HG02759 (cell line): Measurements from ENCODE around the gene TLE3.
"Not testable (repeated sequence)": the region's sequence is repeated elsewhere in the genome, so short reads cannot be mapped to it uniquely, and the experiment has no call there.

Experiments used
- ATAC-seq: cut with Tn5 transposase; IDR thresholded peaks from one replicate; pipeline ENCODE4 v1.9.1; 2021; ENCODE audit warnings: mild to moderate bottlenecking, moderate library complexity; ENCODE audit not compliant: unreplicated experiment

TLE3 gene

DNA sequence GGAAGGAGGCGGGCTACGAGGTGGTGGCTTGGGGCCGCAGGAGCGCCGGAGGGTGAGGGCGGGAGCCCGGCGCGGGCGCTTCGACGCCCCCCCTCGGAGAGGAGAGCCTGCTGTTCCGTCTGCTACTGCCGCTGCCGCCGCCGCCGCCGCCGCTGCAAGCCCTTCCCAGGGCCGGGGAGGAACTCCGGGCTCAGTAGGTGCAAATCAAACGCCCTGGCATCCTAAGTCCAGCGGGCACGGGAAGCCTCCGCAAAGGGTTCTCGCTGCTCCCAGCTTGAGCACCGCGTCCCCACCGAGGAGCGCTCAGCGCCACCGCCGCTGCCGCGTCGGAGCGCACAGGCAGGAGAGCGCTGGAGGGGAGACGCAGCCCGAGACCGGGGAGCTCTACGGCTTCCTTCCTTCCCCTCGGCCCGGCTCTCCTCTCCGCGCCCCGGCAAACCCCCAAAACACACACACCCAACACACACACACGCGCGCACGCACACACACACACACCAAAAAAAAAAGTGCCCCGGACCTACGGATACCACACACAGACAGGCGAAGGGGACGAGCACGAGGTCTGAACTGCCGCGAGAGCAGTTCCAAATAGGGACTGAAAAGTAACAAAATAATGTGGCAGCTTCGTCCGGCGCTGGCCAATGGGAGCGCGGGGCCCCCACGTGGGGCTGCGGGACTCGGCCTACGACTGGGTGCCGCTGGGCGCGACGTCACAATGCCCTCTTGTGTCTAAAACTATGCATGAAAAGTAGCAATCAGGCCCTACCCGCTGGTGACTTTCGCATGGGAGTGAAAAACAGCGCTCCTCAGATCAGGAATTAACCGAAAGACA lies at the start of gene TLE3:
Gene TLE3, minus strand, starts transcription at position 597 of the 832 bp plus-strand sequence. CDS start 1,119 bp downstream, outside the sequence.
- ATAC-seq = peak; percentile 59

- ATAC-seq = no peak
Observed at GRCh38 chr15:70147178-70147760, 49.6 kb upstream of the TLE3 start.

GRCh38 chr15:70146771-70147170 lies 49.1 kb upstream of the TLE3 start:
- ATAC-seq = no peak

DNA sequence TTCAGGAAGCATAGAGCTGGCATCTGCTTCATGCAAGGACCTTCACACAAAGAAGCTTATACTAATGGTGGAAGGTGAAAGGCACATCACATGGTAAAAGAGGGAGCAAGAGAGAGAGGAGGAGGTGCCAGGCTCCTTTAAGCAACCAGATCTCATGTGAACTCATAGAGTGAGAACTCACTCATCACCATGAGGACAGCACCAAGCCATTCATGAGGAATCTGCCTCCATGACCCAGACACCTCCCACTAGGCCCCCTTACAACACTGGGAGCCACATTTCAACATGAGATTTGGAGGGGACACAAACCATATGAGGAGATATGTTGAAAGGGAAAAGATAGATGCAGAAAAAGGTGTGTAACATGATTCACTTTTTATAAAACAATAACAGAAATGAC lies 48.4 kb upstream of the TLE3 start:
- no peak for ATAC-seq

- ATAC-seq = no peak
Observed at GRCh38 chr15:70145261-70145660, 47.5 kb upstream of the TLE3 start.

DNA sequence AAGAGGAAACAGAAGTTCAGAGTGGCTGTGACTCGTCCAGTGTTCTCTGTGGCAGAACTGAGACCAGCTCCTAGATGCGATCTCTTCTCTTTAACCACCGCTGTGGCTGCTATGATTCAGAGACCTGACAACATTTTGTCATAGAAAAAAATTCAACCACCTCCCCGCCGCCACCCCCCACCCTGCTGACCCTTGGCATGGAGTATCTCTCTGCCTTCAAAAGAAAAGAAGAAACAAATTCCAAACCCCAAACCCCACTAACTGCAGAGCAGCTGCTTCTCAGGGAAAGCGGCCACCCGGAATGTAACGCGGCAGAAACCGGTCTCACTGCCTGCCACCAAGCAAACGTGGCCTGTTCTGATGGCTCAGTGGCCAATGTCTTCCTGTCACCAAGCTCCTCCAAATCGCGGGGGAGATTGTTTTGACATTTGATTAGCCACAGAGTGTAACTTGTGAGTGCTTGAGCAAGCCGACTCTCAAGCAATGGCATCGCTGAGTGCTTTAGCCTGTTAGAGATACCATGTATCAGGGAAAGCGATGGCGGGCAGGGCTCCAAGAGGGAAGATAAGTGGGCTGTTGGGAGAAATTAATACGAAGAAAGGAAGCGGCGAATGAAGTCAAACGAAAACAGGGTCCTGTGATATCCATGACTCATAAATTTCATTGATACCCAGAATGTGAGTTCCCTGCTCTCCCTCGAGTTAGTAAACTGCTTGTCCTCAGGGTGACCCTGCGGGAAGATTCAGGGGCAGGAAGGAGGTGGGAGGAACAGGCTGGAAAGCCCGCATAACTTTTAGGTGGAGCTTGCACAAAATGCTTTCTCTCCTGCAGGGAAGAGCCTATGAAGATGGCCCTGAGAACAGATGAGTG lies 44.8 kb upstream of the TLE3 start:
- ATAC-seq = no peak

DNA sequence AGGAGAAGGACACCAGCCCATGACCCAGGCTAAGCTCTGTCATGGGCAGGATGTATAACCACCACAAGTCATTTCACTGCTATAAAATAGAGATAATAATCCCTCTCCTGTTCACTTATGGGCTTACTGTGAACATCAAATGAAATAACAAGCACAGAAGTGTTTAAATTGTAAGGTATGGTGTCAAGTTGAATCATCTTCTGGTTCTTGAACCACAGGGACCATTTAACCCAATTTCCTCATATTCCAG lies 44.3 kb upstream of the TLE3 start:
- no peak for ATAC-seq

DNA sequence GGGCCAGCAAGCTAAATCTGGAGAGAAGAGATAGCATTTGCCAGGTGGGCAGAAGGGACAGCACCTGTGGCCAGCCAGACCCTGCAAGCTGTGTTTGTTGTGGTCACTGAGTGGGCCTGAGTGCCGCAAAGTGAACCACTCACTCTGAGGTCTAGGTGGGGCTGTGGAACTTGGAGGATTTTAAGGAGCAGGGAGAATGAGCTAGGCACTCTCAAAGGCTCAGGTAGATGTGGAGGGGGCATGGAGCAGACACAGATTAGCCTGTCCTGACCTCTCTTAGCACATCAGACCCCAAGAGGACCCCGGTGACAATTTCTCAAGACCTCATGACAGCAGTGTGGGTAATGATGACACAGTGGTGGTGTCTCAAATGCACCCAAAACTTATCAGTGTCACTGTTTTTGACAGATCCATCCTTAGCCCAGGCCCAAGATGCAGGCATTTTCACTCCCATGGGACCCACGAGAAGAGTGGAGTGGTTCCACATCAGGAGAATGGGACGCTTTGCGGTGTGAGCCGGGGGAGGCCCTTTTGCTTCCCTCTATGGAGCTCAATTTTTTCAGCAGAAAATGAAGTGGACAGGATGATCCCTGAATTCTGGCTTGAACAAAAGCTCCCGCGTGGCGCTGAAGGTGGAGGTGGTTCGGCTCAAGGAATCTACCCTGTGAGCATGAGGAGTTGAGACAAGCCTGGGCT lies 43.8 kb upstream of the TLE3 start:
- no peak for ATAC-seq

GRCh38 chr15:70140543-70141375 lies 43.0 kb upstream of the TLE3 start:
- no peak for ATAC-seq

GRCh38 chr15:70140025-70140542 lies 42.4 kb upstream of the TLE3 start:
- ATAC-seq = no peak

DNA sequence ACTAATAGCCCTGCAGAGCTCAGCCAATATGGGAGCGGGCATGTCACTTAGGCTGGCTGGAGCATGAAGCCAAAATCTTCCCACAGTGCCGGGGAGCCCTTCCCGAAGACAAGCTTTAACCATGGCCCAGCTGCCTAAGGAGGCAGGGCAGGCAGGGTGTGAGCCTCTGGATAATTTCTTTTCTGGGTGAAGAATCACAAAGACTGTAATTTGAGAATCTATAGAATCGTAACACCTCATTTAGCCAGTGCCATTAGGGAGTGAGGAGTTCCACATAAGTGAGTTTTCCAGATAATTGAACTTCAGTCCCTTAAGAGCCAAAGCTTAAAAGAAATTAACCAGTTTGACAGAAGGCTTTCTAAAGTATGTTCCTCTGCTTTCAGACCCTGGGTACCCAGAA lies 40.2 kb upstream of the TLE3 start:
- ATAC-seq = no peak

- not testable (repeated sequence) for ATAC-seq
Observed at GRCh38 chr15:70137021-70137420, 39.3 kb upstream of the TLE3 start.

- ATAC-seq = no peak
Observed at GRCh38 chr15:70133781-70134421, 36.2 kb upstream of the TLE3 start.

DNA sequence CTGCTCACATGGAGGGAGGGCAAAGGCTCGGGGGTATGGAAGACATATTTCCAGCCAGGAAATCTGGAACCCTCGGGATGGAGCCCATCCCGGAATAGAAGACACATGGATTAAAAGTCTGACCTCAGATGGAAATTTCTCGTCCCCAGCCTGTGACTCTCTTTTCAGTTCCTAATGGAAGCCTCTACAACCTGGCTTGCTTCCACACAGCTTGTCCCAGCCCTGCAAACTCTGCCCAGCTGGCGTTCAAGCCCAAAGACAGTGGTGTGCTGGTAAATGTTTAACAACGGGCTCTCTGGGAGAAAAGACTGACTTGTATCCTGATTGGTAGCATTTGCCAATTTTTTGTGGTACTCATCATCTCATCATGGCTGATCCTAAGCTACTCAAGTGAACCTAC lies 35.6 kb upstream of the TLE3 start:
- no peak for ATAC-seq

GRCh38 chr15:70132571-70132970 lies 34.9 kb upstream of the TLE3 start:
- ATAC-seq = no peak

DNA sequence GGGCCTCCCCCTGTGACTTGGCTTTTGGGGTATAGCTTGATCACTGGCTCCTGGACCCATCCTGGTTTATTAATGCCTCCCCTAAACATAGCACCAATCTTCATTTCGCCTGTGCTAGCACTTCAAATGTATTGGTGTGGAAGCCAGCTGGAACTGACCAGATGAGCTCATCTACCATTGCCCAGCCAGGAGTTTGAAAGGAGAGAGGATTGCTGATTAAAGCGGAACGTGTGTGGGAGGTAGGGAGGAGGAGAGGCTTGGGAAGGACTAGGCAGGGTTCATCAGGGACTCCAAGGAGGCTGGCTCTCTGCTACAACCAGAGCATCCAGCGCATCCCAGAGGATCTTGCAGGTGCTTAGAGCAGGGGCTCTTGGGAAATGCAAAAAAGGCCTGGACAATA lies 34.4 kb upstream of the TLE3 start:
- ATAC-seq = no peak

GRCh38 chr15:70128414-70129140 lies 30.9 kb upstream of the TLE3 start:
- ATAC-seq = no peak

DNA sequence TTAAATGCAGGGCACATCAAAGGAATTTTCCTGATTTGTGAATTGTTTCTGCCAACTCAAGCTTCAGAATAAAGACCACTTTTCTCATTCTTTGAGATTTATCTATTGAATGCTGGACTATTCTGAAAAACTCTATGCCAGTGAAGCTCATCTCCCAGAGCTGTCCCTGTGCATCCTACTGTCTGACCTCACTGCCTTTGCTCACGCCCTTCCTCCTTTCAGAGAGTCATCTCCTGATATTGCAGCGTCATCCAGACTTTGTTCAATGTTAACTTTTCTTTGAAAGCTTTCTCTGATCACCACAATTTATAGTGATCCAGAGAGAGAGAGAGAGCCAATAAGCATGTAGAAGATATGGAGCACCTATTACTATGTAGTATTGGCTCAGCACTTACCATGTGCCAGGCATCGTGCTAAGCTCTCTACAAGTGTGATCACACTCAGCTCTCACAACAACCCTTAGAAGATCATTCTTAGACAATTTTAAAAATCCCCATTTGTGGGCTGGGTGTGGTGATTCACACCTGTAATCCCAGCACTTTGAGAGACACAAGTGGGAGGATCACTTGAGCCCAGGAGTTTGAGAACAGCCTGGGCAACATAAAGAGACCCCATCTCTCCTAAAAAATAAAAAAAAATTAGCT lies 30.2 kb upstream of the TLE3 start:
- no peak for ATAC-seq
